Central memory CD8-positive, alpha-beta T cell (primary cell): ENCODE data around the gene NME5.

Experiments
- ATAC-seq: fragments of 150-1000 bp; cut with Tn5 transposase; replicated peaks from 2 replicates; pipeline ENCODE4 v1.10.0; 2022; ENCODE audit warnings: mild to moderate bottlenecking, moderate FRiP score, moderate number of reproducible peaks; ENCODE audit not compliant: poor library complexity, severe bottlenecking; ENCODE audit errors: extremely low read depth
- DNase-seq, 2 donors: peaks; one replicate each; pipeline ENCODE4 v3.0.0; 2021; ENCODE audit warnings: low spot score in 2 of 2
- H3K27ac Mint-ChIP-seq: one replicate; pipeline ENCODE4 v1.8.0; 2022; ENCODE audit warnings: low read depth, mild to moderate bottlenecking, moderate library complexity, mixed read lengths
- H3K27me3 Mint-ChIP-seq: one replicate; pipeline ENCODE4 v1.8.0; 2022; ENCODE audit warnings: mixed read lengths
- H3K36me3 Mint-ChIP-seq: one replicate; pipeline ENCODE4 v1.8.0; 2022; ENCODE audit warnings: mild to moderate bottlenecking, moderate library complexity, mixed read lengths; ENCODE audit not compliant: insufficient read depth
- H3K4me1 Mint-ChIP-seq: one replicate; pipeline ENCODE4 v1.8.0; 2022; ENCODE audit warnings: mixed read lengths
- H3K4me3 Mint-ChIP-seq: one replicate; pipeline ENCODE4 v1.8.0; 2022; ENCODE audit warnings: mild to moderate bottlenecking, moderate library complexity, mixed read lengths
- H3K9me3 Mint-ChIP-seq: one replicate; pipeline ENCODE4 v1.8.0; 2022; ENCODE audit warnings: mixed read lengths

The NME5 gene

DNA sequence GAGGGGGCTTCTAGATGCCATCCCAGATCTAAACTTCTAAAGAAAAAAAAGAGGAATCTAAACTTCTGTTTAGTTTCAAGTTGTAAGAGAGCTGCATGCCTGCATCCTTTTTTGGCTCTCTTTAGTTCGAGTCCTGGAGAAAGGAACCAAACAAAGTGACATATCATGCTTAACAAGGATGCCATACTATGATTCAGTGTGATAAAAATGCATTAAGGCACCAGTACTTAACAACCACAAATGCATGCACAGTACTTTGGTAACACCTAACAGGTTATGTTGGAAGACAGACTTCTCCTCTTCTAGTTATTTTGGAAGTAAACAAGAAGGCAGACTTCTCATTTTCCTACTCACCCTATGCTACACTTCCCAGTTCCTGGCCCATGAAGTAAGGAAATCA is 27.3 kb downstream of the NME5 start:
- no peak for DNase-seq
- no peak overlapping the region for H3K4me3 Mint-ChIP-seq
- H3K9me3 Mint-ChIP-seq, result no peaks in the 10 kb centered on the region
- no peak for ATAC-seq
- H3K27me3 Mint-ChIP-seq, result peaks cover 20% of the 10 kb centered on the region
- no peaks in the 10 kb centered on the region for H3K4me1 Mint-ChIP-seq
- no peaks in the 10 kb centered on the region for H3K36me3 Mint-ChIP-seq
- H3K27ac Mint-ChIP-seq, result no peak overlapping the region

DNA sequence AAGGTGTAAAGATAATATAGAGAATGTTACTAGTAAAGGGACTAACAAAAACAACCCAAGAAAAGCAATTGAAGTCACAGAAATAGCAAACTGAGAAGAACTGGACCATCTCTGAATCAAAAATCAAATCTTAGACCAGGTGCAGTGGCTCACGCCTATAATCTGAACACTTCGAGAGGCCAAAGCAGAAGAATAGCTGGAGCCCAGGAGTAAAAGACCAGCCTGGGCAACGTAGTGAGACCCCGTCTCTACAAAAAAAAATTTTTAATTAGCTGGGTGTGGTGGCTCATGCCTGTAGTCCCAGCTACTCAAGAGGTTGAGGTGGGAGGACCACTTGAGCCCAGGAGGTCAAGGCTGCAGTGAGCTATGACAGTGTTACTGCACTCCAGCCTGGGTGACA is 28.0 kb downstream of the NME5 start:
- ATAC-seq (no peak), DNase-seq (no peak)
- peaks cover 20% of the 10 kb centered on the region for H3K27me3 Mint-ChIP-seq
- no peaks in the 10 kb centered on the region for H3K4me1 Mint-ChIP-seq
- no peaks in the 10 kb centered on the region for H3K9me3 Mint-ChIP-seq
- no peak overlapping the region for H3K27ac Mint-ChIP-seq
- H3K4me3 Mint-ChIP-seq, result no peak overlapping the region
- H3K36me3 Mint-ChIP-seq, result no peaks in the 10 kb centered on the region

DNA sequence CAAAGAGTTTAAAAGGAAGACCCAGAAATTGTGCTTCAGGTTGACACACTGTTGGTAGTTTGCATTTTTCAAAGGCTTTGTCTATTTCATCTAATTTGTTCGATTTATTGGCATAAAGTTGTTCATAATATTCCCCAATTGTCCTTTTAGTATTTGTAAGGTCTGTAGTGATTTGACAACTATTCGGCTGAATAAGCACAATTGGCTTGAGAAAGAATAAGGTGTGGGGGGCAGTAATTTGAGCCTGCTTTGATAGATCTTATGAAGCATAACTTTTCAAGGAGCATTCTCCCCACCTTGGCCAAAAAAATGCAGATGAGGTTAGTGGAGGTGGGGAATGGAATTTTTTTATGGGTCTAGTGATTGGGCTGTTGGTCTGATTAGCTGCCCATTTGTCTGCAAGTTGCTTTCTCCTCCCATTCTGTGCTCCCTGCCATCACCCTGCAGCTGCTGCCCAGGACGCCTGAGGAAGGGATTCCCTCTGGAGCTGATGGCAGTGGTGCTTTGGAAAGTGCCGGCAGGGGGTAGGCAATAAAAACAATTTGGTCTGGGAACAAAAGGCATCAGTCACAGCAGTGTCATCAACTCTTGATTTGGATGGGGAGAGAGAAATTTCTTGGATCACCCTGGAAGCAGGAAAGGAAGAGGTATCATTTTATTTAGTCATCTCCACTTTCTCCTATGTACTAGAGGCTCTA is 28.8 kb downstream of the NME5 start:
- ATAC-seq (no peak), DNase-seq (no peak)
- H3K4me3 Mint-ChIP-seq, result no peak overlapping the region
- no peaks in the 10 kb centered on the region for H3K36me3 Mint-ChIP-seq
- peaks cover 20% of the 10 kb centered on the region for H3K27me3 Mint-ChIP-seq
- H3K27ac Mint-ChIP-seq, result no peak overlapping the region
- H3K4me1 Mint-ChIP-seq, result no peaks in the 10 kb centered on the region
- H3K9me3 Mint-ChIP-seq, result no peaks in the 10 kb centered on the region

DNA sequence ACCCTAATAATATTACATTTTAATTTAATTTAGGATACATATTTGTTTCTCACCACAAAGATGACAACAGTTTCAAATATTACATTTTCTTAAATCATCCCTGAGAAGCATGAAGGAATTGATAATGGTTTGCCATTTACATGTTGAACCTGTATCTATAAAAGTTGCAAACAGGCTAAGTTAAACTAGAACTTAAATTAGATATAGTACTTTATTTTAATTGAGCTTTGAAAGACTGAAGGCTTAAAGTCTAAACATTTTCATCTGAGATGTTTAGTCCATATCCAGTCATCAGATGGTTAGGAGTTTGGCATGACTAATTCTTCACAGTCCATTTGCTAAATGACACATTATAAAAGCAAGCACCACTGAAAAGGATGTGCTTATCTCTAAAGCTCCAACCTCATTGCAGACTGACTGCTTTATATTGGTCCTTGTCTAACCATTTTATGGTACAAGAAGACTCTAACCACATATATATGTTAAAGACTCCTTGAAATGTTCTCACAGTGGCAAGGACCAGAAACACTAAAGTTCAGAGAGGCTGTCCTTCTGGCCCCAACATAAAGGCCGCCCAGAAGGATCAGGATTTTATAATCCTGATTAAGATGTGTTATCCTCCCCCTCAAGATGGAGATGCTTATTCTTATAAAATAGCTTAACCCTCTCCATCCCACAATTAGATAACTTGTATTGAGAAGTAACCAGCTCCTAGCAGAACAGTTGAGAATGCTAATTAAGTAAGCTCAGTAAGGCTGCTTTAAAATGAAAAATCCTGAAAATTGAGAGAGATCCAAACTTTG is 29.6 kb downstream of the NME5 start:
- Mint-ChIP-seq H3K4me3 (no peak overlapping the region), H3K4me1 (no peaks in the 10 kb centered on the region), H3K36me3 (no peaks in the 10 kb centered on the region), H3K9me3 (no peaks in the 10 kb centered on the region), H3K27me3 (peaks cover 20% of the 10 kb centered on the region), H3K27ac (no peak overlapping the region)
- DNase-seq, result no peak
- no peak for ATAC-seq

DNA sequence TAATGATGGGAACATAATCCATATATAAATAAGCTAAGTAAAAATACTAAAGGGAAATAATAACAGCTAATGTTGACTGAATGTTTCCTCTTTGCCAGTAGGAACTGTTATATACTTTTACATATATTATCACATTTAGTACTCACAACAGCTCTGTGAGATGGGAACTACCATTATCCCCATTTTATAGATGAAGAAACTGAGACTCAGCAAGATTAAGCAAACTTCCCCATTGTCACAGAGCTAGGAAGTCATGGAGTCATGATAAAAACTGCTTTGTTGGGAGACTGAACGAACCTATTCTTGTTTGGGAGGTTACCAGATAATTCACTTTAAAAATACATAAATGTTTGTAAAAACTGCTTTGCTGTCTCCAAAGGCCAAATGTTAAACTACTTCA is 32.0 kb downstream of the NME5 start:
- peaks cover 20% of the 10 kb centered on the region for H3K27me3 Mint-ChIP-seq
- H3K9me3 Mint-ChIP-seq, result no peaks in the 10 kb centered on the region
- DNase-seq (no peak), ATAC-seq (no peak)
- no peaks in the 10 kb centered on the region for H3K4me1 Mint-ChIP-seq
- H3K4me3 Mint-ChIP-seq, result no peak overlapping the region
- no peak overlapping the region for H3K27ac Mint-ChIP-seq
- H3K36me3 Mint-ChIP-seq, result no peaks in the 10 kb centered on the region

DNA sequence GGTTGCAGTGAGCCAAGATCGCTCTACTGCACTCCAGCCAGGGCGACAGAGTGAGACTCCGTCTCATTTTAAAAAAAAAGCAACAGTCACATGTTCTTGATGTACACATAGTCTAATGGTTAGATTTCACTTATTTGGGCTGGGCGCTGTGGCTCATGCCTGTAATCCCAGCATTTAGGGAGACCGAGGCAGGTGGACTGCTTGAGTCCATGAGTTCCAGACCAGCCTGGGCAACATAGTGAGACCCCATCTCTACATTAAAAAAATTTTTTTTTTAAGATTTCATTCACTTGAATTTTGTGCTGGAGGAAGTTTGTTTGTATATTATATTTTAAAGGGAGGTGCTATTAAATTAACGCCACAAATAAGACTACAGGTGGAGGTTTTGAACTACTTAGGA is 33.5 kb downstream of the NME5 start:
- DNase-seq, result no peak
- Mint-ChIP-seq H3K4me3 (no peak overlapping the region), H3K36me3 (no peaks in the 10 kb centered on the region), H3K9me3 (no peaks in the 10 kb centered on the region), H3K4me1 (no peaks in the 10 kb centered on the region), H3K27me3 (peaks cover 22% of the 10 kb centered on the region), H3K27ac (no peak overlapping the region)
- no peak for ATAC-seq

DNA sequence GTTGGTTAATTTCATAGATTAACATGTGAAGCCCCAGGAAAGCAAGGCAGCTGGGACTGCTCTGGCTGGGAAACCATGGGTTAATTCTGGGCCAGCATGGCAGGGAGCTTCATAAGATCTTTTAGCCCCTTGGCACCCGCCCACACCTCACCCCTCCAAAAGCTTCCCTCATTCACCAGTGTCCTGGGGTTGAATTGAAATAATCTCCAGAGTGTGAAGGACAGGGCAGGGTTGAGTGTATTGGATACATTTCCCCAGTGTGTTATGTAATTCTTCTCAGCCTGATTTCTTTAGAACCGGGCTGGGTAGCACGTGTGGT is 36.0 kb downstream of the NME5 start:
- H3K4me1 Mint-ChIP-seq, result no peaks in the 10 kb centered on the region
- DNase-seq, result no peak
- no peak overlapping the region for H3K4me3 Mint-ChIP-seq
- H3K36me3 Mint-ChIP-seq, result no peaks in the 10 kb centered on the region
- no peak overlapping the region for H3K27ac Mint-ChIP-seq
- ATAC-seq, result no peak
- H3K27me3 Mint-ChIP-seq, result peaks cover 29% of the 10 kb centered on the region
- H3K9me3 Mint-ChIP-seq, result no peaks in the 10 kb centered on the region

DNA sequence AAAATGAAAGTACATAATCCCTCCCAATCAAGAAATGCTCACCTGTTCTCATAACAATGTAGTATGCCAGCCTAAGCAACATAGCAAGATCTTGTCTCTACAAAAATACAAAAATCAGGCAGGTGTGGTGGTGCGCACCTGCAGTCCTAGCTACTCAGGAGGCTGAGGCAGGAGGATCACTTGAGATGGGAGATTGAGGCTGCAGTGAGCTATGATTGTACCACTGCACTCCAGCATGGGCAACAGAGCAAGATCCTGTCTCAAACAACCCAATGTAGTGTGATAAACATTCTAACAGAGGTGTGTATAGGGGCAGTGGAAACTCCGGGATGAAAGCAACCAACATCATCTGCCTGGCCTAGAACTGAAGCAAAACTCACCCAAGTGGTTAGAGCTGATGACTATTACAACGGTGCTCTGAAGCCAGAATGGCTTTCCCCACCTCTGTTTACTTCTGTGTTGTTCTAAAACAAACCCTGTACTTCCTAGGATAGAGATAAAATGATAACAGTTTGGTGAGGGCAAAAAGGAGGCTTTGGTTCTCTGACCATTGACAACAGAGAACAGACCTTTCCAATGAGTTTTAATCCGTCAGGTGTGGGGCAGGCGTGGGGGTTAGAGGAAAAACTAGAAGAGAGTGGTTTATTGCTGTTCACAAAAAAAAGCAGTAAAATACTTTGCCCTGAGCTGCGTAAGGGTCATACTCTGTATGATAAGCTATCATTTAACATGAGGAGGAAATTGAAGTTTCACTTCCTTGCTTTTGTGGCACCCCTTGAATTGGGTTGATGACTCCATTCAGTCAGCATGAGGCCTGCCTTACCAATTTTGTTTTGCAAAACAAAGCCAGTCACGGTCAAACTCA is 36.5 kb downstream of the NME5 start:
- H3K36me3 Mint-ChIP-seq, result no peaks in the 10 kb centered on the region
- H3K4me3 Mint-ChIP-seq, result no peak overlapping the region
- peaks cover 32% of the 10 kb centered on the region for H3K27me3 Mint-ChIP-seq
- ATAC-seq (no peak), DNase-seq (no peak)
- H3K9me3 Mint-ChIP-seq, result no peaks in the 10 kb centered on the region
- H3K4me1 Mint-ChIP-seq, result no peaks in the 10 kb centered on the region
- H3K27ac Mint-ChIP-seq, result no peak overlapping the region

DNA sequence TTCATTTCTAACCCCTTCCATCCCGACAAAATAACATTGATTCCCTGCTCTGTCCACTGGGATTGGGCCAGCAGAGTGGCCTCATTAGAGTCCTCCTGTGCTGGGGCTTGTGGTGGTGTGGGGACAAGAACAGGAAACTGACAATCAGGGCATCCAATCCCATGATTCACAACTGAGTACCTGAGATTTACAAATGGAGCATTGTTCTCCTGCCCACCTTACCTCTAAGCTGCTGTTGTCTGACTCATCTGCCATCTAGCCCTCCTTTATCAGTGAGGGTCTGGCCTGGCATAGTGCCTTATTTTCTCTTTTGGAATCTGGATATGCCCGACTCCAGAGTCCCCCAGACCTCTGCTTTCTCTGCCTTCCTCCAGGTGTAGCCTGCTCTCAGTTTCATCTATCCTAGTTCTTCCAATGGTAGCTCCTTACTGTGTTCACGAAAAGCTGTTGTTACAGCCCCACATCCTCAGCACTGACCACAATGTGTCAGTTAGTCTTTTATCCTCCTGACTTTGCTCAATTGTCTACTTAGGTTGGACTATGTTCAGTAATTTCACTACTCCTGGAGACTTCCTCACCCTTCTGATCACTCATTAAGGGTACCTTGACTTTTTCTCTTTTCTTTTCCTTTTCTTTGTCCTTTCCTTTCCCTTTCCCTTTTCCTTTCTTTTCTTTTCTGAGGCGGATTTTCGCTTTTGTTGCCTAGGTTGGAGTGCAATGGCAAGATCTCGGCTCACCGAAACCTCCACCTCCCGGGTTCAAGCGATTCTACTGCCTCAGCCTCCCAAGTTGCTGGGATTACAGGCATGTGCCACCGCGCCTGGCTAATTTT is 42.0 kb downstream of the NME5 start:
- Mint-ChIP-seq H3K27ac (no peak overlapping the region), H3K9me3 (no peaks in the 10 kb centered on the region), H3K4me3 (no peak overlapping the region), H3K27me3 (peaks cover 59% of the 10 kb centered on the region), H3K4me1 (no peaks in the 10 kb centered on the region), H3K36me3 (no peaks in the 10 kb centered on the region)
- no peak for DNase-seq
- no peak for ATAC-seq

DNA sequence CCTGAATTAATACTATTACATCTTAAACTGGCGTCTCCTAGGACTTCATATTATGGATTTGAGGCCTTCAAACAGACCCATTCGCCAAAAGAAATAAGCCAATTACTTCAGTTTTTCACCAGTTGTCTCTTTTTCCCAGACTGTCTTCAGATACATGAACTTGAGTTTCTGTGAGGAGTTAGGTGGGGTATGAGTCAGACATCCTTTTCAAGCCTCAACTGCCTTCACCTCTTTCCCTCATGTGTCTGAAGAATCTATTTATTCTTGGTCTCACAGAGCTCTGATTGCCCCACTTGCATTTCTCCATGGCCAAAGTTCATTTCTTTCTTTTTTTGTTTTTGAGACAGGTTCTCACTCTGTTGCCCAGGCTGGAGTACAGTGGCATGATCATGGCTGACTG is 42.9 kb downstream of the NME5 start:
- no peaks in the 10 kb centered on the region for H3K4me1 Mint-ChIP-seq
- no peak overlapping the region for H3K4me3 Mint-ChIP-seq
- H3K27me3 Mint-ChIP-seq, result peaks cover 53% of the 10 kb centered on the region
- H3K27ac Mint-ChIP-seq, result no peak overlapping the region
- DNase-seq (no peak), ATAC-seq (no peak)
- H3K9me3 Mint-ChIP-seq, result no peaks in the 10 kb centered on the region
- peaks cover 2% of the 10 kb centered on the region for H3K36me3 Mint-ChIP-seq

DNA sequence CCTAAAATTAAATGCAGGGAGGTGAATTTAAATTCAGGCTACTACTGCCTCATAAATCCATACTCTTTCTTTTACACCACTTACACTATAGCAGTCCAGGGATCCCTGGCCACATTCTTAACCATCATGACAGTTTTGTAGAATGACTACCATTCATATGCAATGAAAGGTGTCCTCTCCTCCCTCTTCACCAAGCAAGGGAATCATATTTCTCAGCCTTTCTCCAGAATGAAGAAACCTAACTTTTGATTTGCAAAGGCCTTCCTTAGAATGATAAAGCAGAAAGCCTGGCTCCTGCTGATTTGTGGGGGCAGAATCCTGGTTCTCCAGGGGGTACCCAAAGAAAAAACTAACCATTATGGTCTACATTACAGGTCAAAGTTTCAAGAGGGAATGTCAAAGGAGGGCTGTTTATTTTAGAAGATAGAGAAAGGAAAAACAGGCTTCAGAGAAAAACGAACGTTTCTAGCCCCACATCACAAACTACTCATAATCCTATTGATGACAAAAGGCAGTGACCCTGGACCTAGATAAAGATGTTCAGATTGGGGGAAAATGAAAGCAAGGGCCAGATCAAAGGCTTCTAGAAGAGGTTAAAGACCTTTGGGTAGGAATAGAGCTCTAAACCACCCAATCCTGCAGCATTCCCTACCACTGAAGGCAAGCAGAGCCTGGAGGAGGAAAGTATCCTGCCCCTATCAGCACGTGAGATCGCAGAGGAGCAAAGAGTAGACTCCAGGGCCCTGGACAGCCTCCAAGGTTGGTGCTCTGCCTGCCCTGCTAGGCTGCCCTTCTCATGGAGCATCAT is 43.9 kb downstream of the NME5 start:
- no peak overlapping the region for H3K27ac Mint-ChIP-seq
- no peaks in the 10 kb centered on the region for H3K9me3 Mint-ChIP-seq
- DNase-seq (no peak), ATAC-seq (no peak)
- peaks cover 52% of the 10 kb centered on the region for H3K27me3 Mint-ChIP-seq
- peaks cover 2% of the 10 kb centered on the region for H3K36me3 Mint-ChIP-seq
- no peak overlapping the region for H3K4me3 Mint-ChIP-seq
- no peaks in the 10 kb centered on the region for H3K4me1 Mint-ChIP-seq
